IPS-11a (cell line): ENCODE data around the gene ATP13A3.
"Not testable (repeated sequence)": the region's sequence is repeated elsewhere in the genome, so short reads cannot be mapped to it uniquely, and the experiment has no call there.

Source experiments
- H3K4me3 ChIP-seq: one replicate; pipeline ENCODE4 v1.5.1; 2013; ENCODE audit warnings: low read depth, low read length, control low read depth

ATP13A3 gene

DNA sequence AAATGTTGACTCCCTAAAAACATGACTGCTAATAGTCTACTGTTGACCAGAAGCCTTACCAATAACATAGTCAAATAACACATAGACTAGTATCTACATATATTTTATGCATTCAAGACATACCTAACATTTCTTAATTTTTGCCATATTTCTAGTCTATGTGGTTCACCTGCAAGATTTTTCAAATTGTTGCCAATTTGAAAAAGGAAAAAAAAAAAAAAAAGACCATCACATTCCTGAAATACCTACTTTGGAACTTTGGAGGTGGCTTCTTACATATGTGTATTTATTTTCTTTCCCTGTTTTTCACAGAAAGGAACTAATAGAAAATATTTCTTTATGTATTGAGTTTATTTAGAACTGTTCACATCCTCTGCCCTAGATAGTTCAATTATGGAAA is 13.4 kb upstream of the ATP13A3 start:
- no peak overlapping the region for H3K4me3 ChIP-seq

DNA sequence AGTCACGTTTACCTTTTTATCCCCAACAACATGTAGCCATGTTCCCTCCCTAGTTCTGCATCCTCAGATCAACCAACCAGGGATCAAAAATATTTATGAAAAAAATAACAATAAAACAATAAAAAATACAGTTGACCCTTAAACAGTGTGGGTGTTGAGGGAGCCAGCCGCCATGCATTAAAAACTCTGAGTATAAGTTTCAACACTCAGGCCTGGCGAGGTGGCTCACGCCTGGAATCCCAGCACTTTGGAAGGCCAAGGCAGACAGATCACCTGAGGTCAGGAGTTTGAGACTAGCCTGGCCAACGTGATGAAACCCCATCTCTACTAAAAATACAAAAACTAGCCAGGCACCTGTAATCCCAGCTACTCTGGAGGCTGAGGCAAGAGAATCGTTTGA is 12.7 kb upstream of the ATP13A3 start:
- not testable (repeated sequence) for H3K4me3 ChIP-seq

DNA sequence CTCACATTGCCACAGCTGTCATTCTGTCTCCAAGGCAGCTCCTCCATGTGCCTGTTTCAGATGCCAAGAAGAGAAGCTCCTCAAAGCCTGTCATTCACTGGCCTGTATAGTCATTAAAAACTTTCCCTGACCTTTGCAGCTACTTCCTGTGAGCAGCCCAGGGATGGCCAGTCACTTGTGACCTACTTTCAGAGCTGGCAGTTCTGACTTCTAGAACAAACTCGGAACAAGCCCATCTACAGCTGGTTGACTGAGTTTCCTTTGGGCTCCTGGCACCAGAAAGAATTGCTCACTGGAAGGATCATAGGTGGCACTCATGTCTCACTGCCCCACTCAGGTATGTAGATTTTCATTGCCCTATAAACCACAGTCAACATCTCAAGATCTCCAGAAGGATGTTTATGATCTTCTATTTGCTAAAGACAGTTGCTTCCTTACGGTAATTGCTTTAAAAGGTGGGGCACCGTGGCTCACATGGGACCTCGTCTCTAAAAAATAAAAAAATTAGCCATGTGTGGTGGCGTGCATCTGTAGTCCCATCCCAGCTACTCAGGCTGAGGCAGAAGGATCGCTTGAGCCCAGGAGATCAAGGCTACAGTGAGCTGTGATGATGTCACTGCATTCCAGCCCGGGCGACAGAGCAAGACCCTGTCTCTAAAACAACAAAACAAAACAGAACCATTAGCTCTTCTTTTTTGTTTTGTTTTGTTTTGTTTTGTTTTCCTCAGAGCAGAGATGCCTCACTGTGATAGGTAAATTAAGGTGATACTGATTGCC is 11.2 kb upstream of the ATP13A3 start:
- H3K4me3 ChIP-seq = no peak overlapping the region

DNA sequence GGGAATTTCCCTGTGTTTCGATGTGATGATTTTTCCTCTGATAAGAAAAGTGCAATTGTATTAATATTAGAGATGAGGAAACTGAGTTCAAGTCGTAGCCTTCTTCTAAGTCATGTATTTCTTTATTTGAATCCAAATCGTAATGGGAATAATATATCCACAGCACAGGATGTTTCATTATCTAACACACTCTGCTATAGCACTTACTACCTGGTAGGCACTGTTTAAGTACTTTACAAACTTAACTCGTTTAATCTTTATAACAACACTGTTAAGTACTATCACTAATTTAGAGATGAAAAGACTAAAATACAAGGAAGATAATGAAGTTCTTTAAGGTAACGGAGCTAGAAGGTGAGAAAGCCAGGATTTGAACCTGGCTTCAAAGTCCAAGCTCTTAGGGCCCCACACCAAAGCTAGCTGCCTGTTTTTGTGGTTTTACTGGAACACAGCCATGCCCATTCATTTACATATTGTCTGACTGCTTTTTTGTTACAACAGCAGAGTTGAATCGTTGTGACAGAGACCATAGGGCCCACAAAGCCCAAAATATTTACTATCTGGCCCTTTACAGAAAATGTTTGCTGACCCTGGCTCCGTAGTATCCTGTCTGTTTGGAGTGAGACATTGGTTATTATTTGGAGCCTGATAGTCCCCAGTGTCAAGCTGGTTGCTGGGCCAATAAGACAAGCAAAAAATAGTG is 9.6 kb upstream of the ATP13A3 start:
- no peak overlapping the region for H3K4me3 ChIP-seq

DNA sequence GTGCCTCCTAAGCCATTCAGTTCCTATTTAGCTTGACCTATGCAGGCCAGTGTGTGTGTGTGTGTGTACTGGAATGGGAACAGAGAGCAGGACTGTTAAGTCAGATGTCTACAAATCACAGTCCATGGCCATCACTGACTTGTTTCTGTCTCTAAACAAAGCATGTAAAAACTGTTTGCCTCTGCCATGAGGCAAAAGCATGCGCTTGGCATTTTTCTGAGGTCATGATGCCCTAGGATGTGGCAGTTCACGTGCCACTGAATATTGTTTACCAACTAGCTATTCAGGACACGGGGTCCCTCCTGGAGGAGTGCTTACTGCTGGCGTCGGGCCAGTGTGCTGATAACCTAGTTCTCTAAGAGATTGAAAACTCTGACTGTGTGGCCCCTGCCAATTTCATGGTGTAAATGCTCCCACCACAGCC is 8.2 kb upstream of the ATP13A3 start:
- no peak overlapping the region for H3K4me3 ChIP-seq

DNA sequence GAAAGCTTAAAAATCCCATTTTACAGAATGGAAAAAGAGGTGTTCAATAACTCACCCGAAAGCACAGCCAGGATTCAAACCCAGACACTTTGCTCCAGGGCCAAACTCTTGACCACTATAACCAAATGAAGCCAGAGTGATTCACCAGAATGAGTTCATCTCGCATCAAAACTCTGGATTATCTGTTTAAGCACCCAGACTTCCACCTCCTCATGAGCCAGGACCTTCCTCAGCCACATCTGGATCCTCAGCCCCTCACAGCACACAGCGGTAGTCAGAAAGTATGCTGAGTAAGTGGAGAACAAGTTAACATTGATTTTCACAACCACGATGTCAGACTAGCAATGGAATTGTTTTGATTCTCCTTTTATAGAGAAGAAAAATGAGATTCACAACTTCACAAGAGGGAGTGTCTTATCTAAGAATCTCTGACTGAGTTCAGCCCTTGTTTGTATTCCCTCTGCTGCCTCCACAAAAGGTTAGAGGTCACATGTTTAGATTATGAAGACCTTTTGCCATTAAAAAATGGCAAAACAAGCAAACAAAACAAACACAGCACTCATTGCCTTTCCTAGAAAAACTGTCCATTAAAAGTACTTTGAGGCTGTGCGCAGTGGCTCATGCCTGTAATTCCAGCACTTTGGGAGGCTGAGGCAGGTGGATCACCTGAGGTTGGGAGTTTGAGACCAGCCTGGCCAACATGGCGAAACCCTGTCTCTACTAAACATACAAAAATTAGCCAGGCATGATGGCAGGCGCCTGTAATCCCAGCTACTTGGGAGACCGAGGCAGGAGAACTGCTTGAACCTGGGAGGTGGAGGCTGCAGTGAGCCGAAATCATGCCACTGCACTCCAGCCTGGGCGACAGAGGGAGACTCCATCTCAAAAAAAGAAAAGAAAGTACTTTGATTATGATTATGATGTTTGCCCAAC is 7.5 kb upstream of the ATP13A3 start:
- not testable (repeated sequence) for H3K4me3 ChIP-seq

DNA sequence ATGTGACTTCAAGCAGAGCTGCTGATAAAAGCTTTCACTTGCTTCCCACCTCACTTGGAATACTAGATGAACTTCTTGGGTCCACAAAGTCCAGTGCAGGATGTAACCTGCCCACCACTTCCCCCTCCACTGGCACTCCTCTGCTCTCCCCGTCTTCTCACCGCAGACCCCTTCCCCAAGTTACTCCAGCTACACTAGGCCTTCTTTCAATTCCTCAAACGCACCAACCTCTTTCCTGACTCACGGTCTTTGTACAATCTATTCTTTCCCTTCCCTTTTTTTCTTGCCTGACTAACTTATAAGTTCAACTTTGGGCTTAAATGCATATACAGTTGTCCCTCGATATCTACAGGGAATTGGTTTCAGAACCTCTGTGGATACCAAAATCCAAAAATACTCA is 5.2 kb upstream of the ATP13A3 start:
- H3K4me3 ChIP-seq = no peak overlapping the region

DNA sequence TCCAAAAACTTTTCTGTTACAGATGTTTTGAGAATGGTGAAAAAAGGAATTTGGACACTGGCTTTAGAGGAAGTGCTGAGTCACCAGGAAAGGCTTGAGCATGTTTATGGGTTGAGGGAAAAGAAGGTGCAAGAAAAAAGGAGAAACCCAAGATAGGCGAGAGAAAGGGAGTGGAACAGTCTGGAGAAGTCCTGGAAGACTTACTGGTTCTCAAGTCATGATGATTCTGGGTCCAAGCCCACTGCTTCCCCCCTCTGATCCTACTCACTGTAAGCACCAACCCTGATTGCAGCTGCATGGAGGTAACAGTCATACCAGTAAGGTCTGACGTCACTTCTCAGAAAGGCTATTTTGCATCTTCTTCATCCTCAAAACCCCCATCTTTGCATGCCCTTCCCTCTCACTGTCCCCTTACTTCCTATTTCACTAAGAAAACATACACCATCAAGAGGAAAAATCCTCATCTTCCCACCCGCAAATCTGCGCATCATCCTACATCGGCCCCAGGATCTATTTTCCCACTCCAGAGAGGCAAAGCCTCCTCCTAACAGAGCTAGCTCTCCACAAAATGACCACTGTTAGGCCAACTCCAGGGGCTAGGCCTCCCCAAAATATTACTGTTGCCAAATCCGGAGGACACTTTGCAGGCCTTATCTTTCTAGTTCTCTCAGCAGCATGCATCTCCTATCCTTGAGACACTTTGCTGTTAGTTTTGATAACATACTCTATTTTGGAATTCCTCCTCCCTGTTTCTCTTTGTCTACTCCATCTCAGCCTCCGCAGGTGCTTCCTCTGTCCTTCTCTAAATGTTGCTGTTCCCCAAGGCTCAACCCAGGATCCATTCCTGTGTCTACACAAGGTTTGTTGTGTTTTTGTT is 3.2 kb upstream of the ATP13A3 start:
- H3K4me3 ChIP-seq = no peak overlapping the region

DNA sequence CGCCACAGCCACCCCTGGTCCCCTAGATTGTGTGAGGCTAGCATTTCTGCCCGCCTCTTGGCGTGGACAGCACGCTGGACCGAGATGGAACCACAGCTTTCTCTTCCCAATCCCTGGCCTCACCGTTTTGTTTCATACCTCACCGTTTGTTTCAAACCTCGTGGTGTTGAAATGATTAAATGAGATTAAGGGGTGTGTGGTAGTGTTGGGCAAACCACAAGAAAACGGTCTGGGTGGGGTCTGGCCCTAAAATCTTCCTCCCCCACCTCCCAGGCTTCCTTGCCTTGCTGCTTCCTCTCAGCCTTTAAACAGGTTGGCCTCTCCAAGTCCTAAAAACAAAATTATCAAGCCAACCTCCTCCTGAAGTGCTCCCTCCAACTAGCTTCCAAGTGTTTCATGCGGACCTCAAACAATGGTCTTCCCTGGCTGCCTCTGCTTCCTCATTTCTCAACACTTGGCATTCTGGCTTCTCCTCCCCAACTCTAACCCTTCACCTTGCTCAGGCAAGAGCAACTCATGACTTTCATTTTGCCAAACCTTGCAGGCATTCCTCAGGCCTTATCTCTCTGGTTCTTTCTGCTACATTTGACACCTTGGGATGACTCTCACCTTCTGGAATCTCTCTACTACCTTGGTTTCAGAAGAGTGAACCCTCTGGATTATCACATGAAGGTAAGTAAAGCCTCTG is 1.4 kb upstream of the ATP13A3 start:
- no peak overlapping the region for H3K4me3 ChIP-seq

DNA sequence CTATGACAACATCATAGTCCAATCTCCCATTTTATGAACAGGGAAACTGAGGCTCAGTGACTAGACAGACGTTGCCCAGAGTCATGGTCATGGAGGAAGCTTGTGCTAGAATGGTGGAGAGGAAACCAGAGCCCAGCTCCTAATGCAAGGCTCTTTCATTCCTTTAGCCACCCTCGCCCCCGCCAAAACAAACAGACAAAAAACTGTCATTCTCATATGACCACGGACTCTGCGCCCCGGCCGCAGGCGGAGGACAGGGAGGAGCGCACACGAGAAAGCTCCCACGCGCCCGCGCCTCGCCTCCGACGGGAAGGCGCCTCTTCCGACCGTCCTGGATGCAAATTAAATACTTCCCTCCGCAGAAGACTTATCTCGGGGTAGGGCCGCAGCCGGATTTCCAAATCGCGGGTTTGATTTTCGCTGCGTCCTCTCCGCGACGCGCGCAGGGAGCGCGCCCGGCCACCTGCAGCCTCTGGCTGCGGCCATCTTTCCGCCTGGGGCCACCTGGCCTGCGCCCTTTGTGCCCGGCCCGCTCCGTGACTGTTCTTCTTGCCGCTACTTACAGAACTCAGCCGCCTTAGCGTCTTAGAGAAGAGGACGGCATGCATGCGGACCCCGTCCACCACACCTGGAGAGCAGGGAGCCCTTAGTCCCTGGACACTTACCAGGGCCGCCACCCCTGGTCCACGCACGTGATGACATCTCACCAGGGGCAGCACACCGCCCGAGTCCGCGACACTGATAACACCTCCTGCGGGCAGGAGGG is 670 bp upstream of the ATP13A3 start:
- peak overlapping the region; percentile 38 for H3K4me3 ChIP-seq

DNA sequence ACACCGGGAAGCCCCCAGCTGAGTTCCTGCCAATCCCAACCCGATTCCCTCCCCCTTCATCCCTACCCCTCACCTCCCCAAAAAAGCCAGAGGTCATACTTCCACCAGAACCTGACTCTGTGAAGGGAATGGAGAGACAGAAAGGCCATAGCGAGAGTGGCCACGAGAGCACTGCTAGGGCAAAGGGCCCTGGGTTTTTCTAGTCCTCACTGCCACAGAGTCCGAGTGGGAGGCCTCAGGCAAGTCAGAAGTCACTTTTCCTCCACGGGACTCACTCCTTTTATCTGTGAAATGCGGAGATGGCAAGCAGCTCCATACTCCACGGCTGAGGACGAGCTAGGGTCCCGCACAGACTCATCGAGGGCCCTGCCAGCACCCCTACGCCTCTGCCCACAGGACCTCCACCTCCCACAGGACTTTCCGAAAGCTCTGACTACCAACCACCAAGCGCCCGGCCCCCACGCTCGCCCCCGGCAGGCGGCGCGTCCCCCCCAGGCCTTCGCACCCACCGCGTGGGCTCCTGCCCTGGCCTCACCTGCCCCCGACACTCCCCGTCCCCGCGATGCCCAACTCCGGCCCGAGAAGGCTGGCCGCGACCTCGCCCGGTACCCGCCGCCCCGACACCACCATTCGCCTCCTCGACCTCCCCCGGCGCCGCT is 792 bp downstream of the ATP13A3 start:
- peak overlapping the region; percentile 82 for H3K4me3 ChIP-seq

DNA sequence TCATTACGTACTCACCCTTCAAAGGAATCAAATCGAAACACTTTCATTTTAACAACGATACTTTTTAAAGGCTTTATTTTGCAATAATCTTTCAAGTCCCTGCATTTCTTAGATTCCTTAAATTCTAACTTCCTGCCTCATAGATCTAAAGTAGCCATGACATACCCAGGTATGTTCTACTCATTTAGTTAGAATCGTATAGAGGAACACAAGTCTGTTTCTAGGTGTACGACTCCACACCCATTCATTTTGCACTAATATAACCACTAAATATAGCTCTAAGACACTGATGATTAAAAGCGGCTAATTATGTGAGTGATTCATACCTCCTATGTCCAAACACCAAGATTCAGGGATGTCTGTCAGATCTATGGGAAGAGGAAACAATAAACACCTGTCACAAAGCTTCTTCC is 1.3 kb downstream of the ATP13A3 start:
- H3K4me3 ChIP-seq = peak overlapping the region; percentile 82

DNA sequence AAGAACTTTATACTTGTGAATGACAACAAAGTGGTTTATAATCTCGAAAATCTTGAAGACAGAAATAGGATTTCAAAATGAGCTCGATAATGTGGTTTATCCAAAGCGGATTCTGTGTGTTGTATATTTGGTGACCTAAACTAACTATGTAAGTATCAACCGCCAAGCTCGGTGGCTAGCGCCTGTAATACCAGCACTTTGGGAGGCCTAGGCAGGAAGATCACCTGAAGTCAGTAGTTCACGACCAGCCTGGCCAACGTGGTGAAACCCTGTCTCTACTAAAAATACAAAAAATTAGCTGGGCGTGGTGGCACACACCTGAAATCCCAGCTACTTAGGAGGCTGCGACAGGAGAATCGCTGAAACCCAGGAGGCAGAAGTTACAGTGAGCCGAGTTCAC is 2.2 kb downstream of the ATP13A3 start:
- no peak overlapping the region for H3K4me3 ChIP-seq

DNA sequence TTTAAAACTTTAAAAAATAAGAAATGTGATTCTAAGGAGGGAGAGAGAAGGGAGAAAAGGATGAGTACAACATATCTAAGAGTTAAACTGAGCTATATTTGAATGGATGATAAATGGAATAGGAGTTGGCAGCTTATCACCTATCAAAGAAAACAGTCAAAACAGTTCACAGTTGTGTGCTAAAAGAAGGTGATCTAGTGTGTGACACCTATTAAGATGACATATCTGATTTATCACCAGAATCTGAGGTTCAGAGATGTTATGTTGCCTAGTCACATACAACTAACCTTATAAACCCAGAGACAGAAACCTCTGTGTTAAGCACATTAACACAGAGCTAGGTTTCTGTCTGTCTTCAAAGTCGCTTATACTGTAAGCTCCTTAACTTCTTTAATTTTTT is 3.0 kb downstream of the ATP13A3 start:
- H3K4me3 ChIP-seq = no peak overlapping the region

DNA sequence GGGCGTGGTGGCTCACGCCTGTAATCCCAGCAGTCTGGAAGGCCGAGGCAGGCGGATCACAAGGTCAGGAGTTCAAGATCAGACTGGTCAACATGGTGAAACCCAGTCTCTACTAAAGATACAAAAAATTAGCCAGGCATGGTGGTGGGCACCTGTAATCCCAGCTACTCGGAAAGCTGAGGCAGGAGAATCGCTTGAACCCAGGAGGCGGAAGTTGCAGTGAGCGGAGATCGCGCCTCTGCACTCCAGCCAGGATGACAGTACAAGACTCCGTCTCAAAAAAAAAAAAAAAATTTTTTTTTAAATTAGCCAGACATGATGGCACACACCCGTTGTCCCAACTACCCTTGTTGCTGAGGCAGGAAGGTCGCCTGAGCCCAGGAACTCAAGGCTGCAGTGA is 4.0 kb downstream of the ATP13A3 start:
- H3K4me3 ChIP-seq = not testable (repeated sequence)

DNA sequence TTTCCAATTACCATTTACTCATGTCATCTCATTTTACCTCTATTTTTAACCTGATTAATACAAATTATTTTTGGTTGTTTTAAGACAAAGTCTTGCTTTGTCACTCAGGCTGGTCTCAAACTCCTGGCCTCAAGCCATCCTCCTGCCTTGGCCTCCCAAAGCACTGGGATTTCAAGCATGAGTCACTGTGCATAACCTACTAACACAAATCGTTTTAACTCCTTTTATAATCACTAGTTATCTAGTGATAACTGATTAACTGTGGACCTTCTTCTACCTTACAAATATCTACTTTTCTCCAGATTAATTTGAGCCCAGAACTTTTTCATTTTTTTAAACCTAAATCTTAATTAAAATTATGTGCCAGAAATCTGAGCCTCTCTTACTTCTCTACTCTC is 4.6 kb downstream of the ATP13A3 start:
- H3K4me3 ChIP-seq = no peak overlapping the region

DNA sequence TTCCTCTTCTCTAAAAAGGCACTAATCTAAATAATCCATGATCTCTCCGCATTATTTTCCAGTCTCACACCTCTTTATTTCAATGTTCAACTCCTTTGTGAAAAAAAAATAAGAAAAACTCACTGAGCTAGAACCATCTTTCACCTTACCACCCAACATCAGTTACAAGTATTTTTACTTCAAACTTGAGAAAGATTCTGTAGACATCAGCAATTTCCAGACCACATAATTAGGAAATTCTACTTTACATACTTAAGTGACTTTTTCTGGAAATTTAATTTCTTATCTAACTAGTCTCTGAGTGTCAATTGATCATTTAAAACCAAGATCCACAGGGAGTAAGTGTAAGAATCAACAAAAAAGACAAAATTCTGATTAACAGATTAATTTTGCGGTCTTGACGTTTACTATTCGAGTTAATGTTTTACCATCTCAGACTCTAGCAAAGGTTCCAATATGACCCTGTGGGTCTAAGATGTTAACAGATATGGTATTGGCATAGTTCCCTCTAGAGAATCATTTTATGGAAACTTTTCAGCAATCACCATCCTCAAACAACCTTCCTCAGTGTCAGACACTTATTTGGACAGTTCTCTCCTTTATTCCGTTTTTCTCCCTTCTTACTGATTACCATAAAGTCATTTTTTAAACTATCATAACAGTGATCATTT is 5.1 kb downstream of the ATP13A3 start:
- no peak overlapping the region for H3K4me3 ChIP-seq

DNA sequence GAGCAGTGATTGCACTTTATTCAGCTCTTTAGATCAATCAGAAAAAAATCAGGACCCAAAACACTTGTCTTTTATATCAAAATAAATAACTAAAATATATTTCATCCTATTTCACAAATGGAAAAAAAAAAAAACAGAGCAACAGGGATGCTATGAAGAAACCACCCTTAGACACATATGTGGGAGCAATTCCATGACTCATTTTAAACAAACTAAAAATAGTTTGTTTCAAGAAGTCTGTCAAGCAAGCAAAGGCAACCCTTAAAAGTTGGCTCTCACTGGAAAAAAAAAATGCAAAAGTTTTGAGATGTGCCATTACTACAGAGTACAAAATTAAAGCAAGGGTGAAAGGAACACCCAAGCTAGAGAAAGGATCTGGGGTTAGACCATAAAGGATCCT is 5.7 kb downstream of the ATP13A3 start:
- H3K4me3 ChIP-seq = no peak overlapping the region
